IgD-negative memory B cell (primary cell): ENCODE data around the gene TM7SF2. TPM values are rescaled to one million over a fixed set of nuclear protein-coding genes. Genes with fewer than 3 reads are reported as not detected.
A peak's percentile ranks its signal among the peaks of the same experiment; 100 is the strongest.
"Not testable (repeated sequence)": the region's sequence is repeated elsewhere in the genome, so short reads cannot be mapped to it uniquely, and the experiment has no call there.

Experiments
- H3K27ac Mint-ChIP-seq, 3 donors: one replicate each; pipeline ENCODE4 v1.8.0; 2020 to 2022; ENCODE audit warnings: mild to moderate bottlenecking in 3 of 3, mixed read lengths in 3 of 3, moderate library complexity in 1 of 3
- H3K27me3 Mint-ChIP-seq: one replicate; pipeline ENCODE4 v1.8.0; 2021; ENCODE audit warnings: mixed read lengths
- H3K36me3 Mint-ChIP-seq: one replicate; pipeline ENCODE4 v1.8.0; 2020; ENCODE audit warnings: mild to moderate bottlenecking, mixed read lengths
- H3K4me1 Mint-ChIP-seq, 3 donors: one replicate each; pipeline ENCODE4 v1.8.0; 2020 to 2022; ENCODE audit warnings: mixed read lengths in 3 of 3, mild to moderate bottlenecking in 1 of 3
- H3K4me3 Mint-ChIP-seq, 4 donors: one replicate each; pipeline ENCODE4 v1.8.0; 2020 to 2022; ENCODE audit warnings: mild to moderate bottlenecking in 4 of 4, mixed read lengths in 4 of 4, moderate library complexity in 3 of 4
- H3K9me3 Mint-ChIP-seq, 3 donors: one replicate each; pipeline ENCODE4 v1.8.0; 2020 to 2021; ENCODE audit warnings: mixed read lengths in 3 of 3, mild to moderate bottlenecking in 1 of 3
- polyA plus RNA-seq: library from polyadenylated mRNA; unstranded; fragments of 300-500 nt; fragmentation: Illumina TruSeq; gene quantifications from one replicate; pipeline ENCODE4 v1.2.3, GENCODE V29; 2021

The TM7SF2 gene
- polyA plus RNA-seq, 1 donor from 2014 or later, result 18.2 TPM

DNA sequence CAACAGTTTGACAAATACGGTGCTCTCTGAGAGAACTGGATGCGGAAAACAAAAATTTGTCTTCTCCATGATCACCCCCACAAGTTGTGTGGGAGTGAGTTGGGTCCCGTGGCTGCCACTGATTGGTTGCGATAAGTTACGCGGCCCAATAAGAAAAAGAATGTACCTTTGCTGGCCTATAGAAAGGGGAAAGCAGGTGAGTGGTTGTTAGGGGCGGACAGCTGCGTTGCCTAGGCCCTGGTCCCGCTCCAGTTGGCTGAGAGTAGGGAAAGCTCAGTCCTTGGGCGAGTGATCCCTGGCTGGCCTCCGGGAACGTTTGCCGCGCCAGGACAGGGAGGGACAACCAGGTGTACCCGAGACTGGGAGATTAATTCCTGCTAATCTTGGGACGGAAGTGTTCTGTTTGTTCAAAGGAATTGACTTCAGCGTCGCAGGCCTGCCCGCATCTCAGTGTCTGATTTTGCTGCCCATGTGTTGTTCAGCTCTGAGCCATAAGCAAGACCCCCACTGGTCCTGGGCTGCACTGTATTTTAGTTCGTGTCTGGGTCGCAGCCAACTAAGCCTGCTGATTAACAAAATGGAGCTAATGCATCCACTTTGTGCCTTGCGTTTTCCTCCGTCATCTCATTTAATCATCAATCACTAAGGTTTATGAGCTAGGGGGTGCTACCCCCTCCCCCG lies 23.4 kb downstream of the TM7SF2 start:
- Mint-ChIP-seq H3K36me3 (peaks cover 14% of the 10 kb centered on the region), H3K4me1 (peaks cover 32 to 37% (median 32%) of the 10 kb centered on the region in 3 donors), H3K9me3 (no peaks in the 10 kb centered on the region), H3K27ac (peak overlapping the region; percentile 99 to 100 (median 99)), H3K27me3 (no peaks in the 10 kb centered on the region), H3K4me3 (peak overlapping the region; percentile 97 to 99 (median 98))

DNA sequence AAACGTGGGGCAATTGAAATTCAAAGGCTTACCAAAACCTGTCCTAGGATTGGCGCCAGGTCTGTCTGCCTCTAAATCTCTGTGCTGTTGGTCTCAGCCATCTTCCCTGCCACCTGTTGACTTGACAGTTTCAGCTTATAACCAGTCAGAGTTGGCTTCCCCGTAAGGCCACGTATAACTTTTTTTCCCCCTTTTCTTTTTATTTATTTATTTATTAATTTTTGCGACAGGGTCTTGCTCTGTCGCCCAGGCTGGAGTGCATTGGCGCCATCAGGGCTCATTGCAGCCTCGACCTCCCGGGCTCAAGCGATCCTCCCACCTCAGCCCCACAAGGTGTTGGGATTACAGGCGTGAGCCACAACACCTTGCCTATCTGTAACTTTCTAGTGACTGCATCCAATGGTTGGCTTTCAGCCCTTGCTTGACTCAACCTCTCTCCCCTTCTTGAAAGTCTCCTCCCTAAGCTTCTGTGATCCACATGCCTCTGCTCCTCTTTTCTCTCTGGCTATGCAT lies 24.0 kb downstream of the TM7SF2 start:
- no peaks in the 10 kb centered on the region for H3K27me3 Mint-ChIP-seq
- peaks cover 29 to 37% (median 30%) of the 10 kb centered on the region in 3 donors for H3K4me1 Mint-ChIP-seq
- peak overlapping the region; percentile 99 to 100 (median 99) for H3K27ac Mint-ChIP-seq
- no peaks in the 10 kb centered on the region for H3K9me3 Mint-ChIP-seq
- H3K4me3 Mint-ChIP-seq, result peak overlapping the region; percentile 97 to 99 (median 98)
- H3K36me3 Mint-ChIP-seq, result peaks cover 14% of the 10 kb centered on the region

GRCh38 chr11:65136515-65137096 lies 24.9 kb downstream of the TM7SF2 start:
- Mint-ChIP-seq H3K27me3 (no peaks in the 10 kb centered on the region), H3K4me1 (peaks cover 20 to 29% (median 22%) of the 10 kb centered on the region in 3 donors), H3K27ac (peak overlapping the region; percentile 87 to 99 (median 99)), H3K9me3 (no peaks in the 10 kb centered on the region), H3K4me3 (peak overlapping the region in 1 of 4 donors; percentile 97), H3K36me3 (peaks cover 9% of the 10 kb centered on the region)

DNA sequence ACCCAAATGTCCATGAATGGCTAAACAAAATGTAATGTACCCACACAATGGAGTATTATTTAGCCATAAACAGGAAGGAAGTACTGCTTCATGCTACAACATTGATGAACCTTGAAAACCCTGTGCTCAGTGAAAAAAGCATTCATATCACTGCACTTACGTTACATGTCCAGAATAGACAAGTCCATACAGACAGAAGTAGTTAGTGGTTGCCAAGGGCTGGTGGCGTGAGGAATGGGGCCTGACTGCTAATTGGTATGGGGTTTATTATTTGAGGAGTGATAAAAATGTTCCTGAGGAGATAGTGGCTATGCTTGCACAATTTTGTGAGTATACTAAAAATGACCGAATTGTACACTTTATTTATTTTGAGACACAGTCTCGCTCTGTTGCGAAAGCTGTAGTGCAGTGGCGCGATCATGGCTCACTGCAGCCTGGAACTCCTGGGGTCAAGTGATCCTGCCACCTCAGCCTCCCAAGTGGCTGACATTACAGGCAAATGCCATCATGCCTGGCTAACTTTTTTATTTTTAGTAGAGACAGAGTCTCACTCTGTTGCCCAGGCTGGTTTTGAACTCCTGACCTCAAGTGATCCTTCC lies 30.3 kb downstream of the TM7SF2 start:
- Mint-ChIP-seq H3K36me3 (no peaks in the 10 kb centered on the region), H3K4me1 (peaks cover 11 to 25% (median 22%) of the 10 kb centered on the region in 3 donors), H3K27me3 (peaks cover 11% of the 10 kb centered on the region)

DNA sequence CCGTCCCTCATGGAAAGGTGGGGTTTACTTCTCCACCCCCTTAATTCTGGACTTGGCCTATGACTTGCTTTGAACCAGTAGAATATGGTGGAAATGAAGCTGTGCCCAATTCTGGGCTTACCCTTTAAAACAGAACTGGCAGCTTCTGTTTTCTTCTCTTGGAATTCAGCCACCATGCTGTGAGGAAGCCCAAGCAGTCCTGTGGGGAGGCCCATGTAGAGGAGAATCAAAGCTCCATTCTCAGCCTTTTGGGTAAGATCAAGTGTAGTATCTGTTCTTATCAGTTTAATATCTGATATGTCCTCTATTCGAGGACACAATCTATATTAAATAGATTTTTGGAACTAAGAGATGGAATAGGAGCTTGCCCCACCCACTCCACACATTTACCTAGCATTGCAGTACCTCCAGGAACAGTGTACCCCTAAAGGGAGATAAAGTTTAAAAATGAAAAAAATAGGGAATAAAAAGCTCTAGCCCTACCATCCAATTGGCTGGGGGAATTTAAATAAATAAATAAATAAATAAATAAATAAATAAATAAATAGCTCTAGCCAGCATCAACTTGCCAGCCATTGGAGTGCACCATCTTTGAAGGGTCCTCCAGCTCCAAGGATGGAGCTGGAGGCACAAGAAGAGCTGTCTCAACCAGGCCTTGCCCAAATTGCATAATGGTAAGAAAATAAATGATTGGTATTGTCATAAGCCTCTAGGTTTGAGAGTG lies 35.8 kb downstream of the TM7SF2 start:
- Mint-ChIP-seq H3K36me3 (no peaks in the 10 kb centered on the region), H3K27me3 (peaks cover 12% of the 10 kb centered on the region), H3K9me3 (no peaks in the 10 kb centered on the region), H3K4me3 (no peak overlapping the region), H3K27ac (no peak overlapping the region), H3K4me1 (peaks cover 17 to 26% (median 22%) of the 10 kb centered on the region in 3 donors)

More for the DNA sequence above, 30.3 kb downstream of the TM7SF2 start:
- H3K4me3 Mint-ChIP-seq, result peak overlapping the region in 1 of 4 donors; percentile 1
- no peak overlapping the region for H3K27ac Mint-ChIP-seq
- H3K9me3 Mint-ChIP-seq, result no peaks in the 10 kb centered on the region

DNA sequence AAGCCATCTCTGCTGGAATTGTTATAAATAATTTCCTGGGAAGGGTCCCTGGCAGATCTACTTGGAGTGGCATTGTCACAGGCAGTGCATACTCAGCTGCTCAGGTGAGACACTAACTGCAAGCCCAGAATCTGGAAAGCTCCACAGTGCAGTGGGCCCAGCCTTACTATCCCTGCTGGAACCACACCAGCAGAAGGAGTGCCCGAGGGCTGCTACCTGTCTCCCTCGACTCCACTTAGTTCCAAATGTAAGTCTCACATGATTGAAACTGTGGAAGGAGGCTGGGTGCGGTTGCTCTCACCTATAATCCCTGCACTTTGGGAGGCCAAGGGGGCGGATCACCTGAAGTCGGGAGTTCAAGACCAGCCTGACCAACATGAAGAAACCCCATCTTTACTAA lies 37.0 kb downstream of the TM7SF2 start:
- H3K27ac Mint-ChIP-seq, result no peak overlapping the region
- no peaks in the 10 kb centered on the region for H3K9me3 Mint-ChIP-seq
- H3K36me3 Mint-ChIP-seq, result no peaks in the 10 kb centered on the region
- H3K4me1 Mint-ChIP-seq, result peaks cover 20 to 26% (median 25%) of the 10 kb centered on the region in 3 donors
- H3K27me3 Mint-ChIP-seq, result peaks cover 10% of the 10 kb centered on the region
- no peak overlapping the region for H3K4me3 Mint-ChIP-seq

GRCh38 chr11:65150131-65150508 lies 38.4 kb downstream of the TM7SF2 start:
- H3K36me3 Mint-ChIP-seq, H3K9me3 Mint-ChIP-seq, H3K4me3 Mint-ChIP-seq, H3K27ac Mint-ChIP-seq, H3K27me3 Mint-ChIP-seq: not testable (repeated sequence)
- peaks cover 20 to 25% (median 24%) of the 10 kb centered on the region in 3 donors for H3K4me1 Mint-ChIP-seq

DNA sequence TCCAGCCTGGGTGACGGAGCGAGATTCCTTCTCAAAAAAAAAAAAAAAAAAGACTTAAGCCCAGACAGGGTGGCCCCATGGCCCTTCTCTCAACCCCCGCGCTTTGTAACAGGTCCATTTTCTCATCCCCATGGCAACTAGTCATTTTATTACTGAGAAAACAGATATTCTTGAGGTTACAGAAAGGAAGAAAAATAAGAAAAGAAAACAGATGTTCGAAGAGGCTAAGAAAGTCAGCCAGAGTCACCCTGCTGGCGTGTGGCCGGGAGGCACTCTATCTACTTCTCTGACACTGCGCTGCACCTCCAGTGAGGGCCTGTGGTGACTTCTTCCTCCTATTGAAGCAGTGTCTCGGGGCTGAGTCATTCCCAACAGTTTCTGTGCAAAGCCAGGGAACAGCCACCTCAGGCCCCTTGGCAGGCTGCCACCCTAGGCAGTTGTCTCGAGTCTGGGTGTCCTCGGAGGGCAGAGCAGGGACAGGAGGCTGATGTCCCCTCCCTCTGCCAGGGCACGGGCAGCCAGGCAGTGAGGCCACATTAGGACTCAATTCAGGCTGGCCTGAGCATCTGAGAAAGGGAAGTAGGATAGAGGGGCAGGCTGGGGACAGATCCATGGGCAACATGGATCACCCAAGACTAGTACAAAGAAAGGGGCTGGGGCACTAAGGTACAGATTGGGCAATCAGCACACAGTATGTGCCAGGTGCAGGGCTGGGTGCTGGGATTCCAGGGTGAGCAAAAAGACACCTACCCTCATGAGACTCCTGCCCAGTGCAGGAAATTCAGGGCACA lies 39.0 kb downstream of the TM7SF2 start:
- Mint-ChIP-seq H3K27me3 (peaks cover 6% of the 10 kb centered on the region), H3K9me3 (no peaks in the 10 kb centered on the region), H3K27ac (no peak overlapping the region), H3K36me3 (no peaks in the 10 kb centered on the region), H3K4me3 (no peak overlapping the region), H3K4me1 (peaks cover 19 to 21% (median 20%) of the 10 kb centered on the region in 3 donors)

GRCh38 chr11:65151331-65151899 lies 39.7 kb downstream of the TM7SF2 start:
- H3K27ac Mint-ChIP-seq, result no peak overlapping the region
- no peaks in the 10 kb centered on the region for H3K9me3 Mint-ChIP-seq
- H3K4me1 Mint-ChIP-seq, result peaks cover 12 to 15% (median 14%) of the 10 kb centered on the region in 3 donors
- no peak overlapping the region for H3K4me3 Mint-ChIP-seq
- no peaks in the 10 kb centered on the region for H3K36me3 Mint-ChIP-seq
- H3K27me3 Mint-ChIP-seq, result peaks cover 1% of the 10 kb centered on the region

DNA sequence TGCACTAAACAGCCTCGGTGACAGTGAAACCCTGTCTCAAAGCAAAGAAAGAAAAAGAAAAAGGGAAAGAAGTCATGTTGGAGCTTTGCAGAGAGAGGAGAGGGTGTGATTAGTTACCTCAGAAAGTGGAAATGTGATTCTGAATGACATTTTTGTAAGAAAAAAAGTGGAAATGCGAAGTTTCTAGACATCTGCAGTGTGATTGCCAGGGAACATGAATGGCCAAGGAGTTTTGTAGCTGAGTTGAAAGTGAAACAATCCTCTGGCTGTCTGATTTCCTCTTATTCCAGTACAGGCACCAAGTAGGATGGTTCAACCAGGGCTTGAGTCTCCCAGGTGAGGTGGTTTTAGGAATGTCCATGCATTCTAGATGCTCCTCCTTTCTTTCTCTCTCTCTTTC lies 40.5 kb downstream of the TM7SF2 start:
- H3K9me3 Mint-ChIP-seq, result no peaks in the 10 kb centered on the region
- H3K4me3 Mint-ChIP-seq, result peak overlapping the region in 2 of 4 donors; percentile 52 to 72
- H3K27ac Mint-ChIP-seq, result peak overlapping the region in 1 of 3 donors; percentile 18
- H3K27me3 Mint-ChIP-seq, result peaks cover 1% of the 10 kb centered on the region
- H3K36me3 Mint-ChIP-seq, result no peaks in the 10 kb centered on the region
- peaks cover 10 to 13% (median 12%) of the 10 kb centered on the region in 3 donors for H3K4me1 Mint-ChIP-seq

DNA sequence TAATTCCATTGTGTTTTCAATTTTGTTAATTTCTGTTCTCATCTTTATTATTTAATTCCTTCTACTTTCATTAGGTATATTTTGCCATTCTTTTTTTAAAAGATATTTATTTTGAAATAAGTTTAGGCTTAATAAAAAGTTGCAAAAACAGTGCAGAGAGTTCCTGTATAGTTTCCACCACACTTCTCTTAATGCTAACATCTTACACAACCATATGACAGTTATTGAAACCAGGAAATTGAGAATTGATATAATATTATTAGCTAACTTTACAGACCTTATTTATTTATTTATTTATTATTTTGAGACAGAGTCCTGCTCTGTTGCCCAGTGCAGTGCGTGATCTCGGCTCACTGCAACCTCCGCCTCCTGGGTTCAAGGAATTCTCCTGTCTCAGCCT lies 44.6 kb downstream of the TM7SF2 start:
- no peaks in the 10 kb centered on the region for H3K9me3 Mint-ChIP-seq
- H3K27me3 Mint-ChIP-seq, result no peaks in the 10 kb centered on the region
- peaks cover 18 to 26% (median 22%) of the 10 kb centered on the region in 3 donors for H3K4me1 Mint-ChIP-seq
- no peak overlapping the region for H3K4me3 Mint-ChIP-seq
- no peaks in the 10 kb centered on the region for H3K36me3 Mint-ChIP-seq
- H3K27ac Mint-ChIP-seq, result no peak overlapping the region

DNA sequence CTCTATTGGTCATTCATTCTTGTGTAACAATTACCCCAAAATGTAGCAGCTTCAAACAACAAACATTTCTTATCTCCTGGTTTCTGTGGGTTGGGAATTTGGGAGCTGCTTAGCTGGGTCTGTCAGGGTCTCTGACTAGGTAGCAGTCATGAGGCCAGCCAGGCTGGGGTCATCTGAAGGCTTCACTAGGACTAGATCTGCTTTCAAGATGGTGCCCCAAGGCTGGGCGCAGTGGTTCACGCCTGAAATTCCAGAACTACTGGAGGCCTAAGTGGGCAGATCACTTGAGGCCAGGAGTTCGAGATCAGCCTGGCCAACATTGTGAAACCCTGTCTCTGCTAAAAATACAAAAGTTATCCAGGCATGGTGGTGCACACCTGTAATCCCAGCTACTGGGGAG lies 45.3 kb downstream of the TM7SF2 start:
- Mint-ChIP-seq H3K4me3 (no peak overlapping the region), H3K27ac (peak overlapping the region in 1 of 3 donors; percentile 18), H3K9me3 (no peaks in the 10 kb centered on the region), H3K27me3 (no peaks in the 10 kb centered on the region), H3K36me3 (no peaks in the 10 kb centered on the region), H3K4me1 (peaks cover 17 to 20% (median 17%) of the 10 kb centered on the region in 3 donors)

GRCh38 chr11:65157336-65157735 lies 45.7 kb downstream of the TM7SF2 start:
- no peaks in the 10 kb centered on the region for H3K27me3 Mint-ChIP-seq
- no peaks in the 10 kb centered on the region for H3K36me3 Mint-ChIP-seq
- H3K4me3 Mint-ChIP-seq, result no peak overlapping the region
- no peak overlapping the region for H3K27ac Mint-ChIP-seq
- peaks cover 12 to 17% (median 13%) of the 10 kb centered on the region in 3 donors for H3K4me1 Mint-ChIP-seq
- no peaks in the 10 kb centered on the region for H3K9me3 Mint-ChIP-seq

GRCh38 chr11:65159012-65159411 lies 47.3 kb downstream of the TM7SF2 start:
- Mint-ChIP-seq H3K9me3 (no peaks in the 10 kb centered on the region), H3K36me3 (no peaks in the 10 kb centered on the region), H3K4me3 (peak overlapping the region in 1 of 4 donors; percentile 77), H3K27ac (peak overlapping the region in 1 of 3 donors; percentile 20), H3K4me1 (peaks cover 9 to 13% (median 12%) of the 10 kb centered on the region in 3 donors), H3K27me3 (no peaks in the 10 kb centered on the region)
